Measurements from ENCODE around the gene PGM5. TPM values are rescaled to one million over a fixed set of nuclear protein-coding genes. Genes with fewer than 3 reads are reported as not detected.

PGM5 gene
- total RNA-seq, 1 experiment from 2014 or later, result not detected

DNA sequence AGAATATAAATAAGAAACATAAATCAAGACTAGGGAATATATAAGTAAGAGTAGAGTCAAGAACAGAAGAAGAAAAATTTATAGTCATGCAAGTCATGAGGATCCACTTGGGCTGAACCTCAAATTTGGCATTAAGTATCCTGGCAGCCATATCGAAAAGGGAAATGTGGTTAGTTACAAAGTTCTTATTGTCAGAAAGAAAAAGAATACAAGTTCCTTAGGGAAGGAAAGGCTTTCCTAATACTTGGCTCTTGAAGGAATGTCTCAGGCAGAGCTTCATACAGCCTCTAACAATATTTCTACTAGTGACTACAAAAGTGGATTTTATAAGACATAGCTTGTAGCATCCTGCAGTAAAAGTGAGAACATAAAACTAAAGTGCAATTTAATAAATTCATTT is 138.8 kb downstream of the PGM5 start:
- no peaks in the 10 kb centered on the region for H3K79me1 ChIP-seq (ENCODE audit: insufficient read depth, low read depth, low read length, poor library complexity, severe bottlenecking)
- H3K4me1 ChIP-seq (ENCODE audit: insufficient read depth, low read length), result no peaks in the 10 kb centered on the region
- H3K56ac ChIP-seq (ENCODE audit: insufficient read length, low read depth, low read length), result no peak overlapping the region
- no peak overlapping the region for H2BK20ac ChIP-seq (ENCODE audit: low read depth, low read length, poor library complexity, severe bottlenecking)
- TF ChIP-seq, protein P1, sequence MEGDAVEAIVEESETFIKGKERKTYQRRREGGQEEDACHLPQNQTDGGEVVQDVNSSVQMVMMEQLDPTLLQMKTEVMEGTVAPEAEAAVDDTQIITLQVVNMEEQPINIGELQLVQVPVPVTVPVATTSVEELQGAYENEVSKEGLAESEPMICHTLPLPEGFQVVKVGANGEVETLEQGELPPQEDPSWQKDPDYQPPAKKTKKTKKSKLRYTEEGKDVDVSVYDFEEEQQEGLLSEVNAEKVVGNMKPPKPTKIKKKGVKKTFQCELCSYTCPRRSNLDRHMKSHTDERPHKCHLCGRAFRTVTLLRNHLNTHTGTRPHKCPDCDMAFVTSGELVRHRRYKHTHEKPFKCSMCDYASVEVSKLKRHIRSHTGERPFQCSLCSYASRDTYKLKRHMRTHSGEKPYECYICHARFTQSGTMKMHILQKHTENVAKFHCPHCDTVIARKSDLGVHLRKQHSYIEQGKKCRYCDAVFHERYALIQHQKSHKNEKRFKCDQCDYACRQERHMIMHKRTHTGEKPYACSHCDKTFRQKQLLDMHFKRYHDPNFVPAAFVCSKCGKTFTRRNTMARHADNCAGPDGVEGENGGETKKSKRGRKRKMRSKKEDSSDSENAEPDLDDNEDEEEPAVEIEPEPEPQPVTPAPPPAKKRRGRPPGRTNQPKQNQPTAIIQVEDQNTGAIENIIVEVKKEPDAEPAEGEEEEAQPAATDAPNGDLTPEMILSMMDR (conservative IDR thresholded peaks at IDR 0.05), result no peak
- H4K91ac ChIP-seq (ENCODE audit: insufficient read length, low read depth, low read length), result no peak overlapping the region
- no peak overlapping the region for H4K5ac ChIP-seq (ENCODE audit: insufficient read length, low read depth, low read length)
- no peak overlapping the region for H3K4me3 Mint-ChIP-seq
- H2AK5ac ChIP-seq (ENCODE audit: insufficient read length, low read length), result no peak overlapping the region
- no peak overlapping the region for H2BK120ac ChIP-seq (ENCODE audit: low read depth, low read length, poor library complexity, severe bottlenecking)
- no peak overlapping the region for H4K8ac ChIP-seq (replicated peaks; ENCODE audit: insufficient read length, low read depth, low read length)
- H3K4me1 Mint-ChIP-seq, result no peaks in the 10 kb centered on the region
- H2BK15ac ChIP-seq (ENCODE audit: low read depth, low read length), result no peak overlapping the region
- H2BK12ac ChIP-seq (ENCODE audit: insufficient read length, low read depth, low read length), result no peak overlapping the region
- no peaks in the 10 kb centered on the region for H3K79me2 ChIP-seq (ENCODE audit: insufficient read depth, low read length)
- H3K9ac ChIP-seq (ENCODE audit: extremely low read depth, insufficient read length, low read length), result no peak overlapping the region
- H3K36me3 Mint-ChIP-seq (ENCODE audit: insufficient read depth in 1 of 3, low read depth in 3 of 3), result no peaks in the 10 kb centered on the region
- H3K27ac Mint-ChIP-seq, result no peak overlapping the region
- no peak overlapping the region for H3K18ac ChIP-seq (ENCODE audit: insufficient read length, low read depth, low read length)
- no peak overlapping the region for H3K27ac ChIP-seq (ENCODE audit: insufficient read length, low read depth, low read length)
- H3K4me2 ChIP-seq (ENCODE audit: insufficient read depth, insufficient read length, low read length), result no peak overlapping the region
- no peak overlapping the region for H3K4ac ChIP-seq (ENCODE audit: low read depth, low read length)
- H3K23ac ChIP-seq (ENCODE audit: insufficient read length, low read depth, low read length), result no peak overlapping the region
- peaks cover 100% of the 10 kb centered on the region for H3K27me3 Mint-ChIP-seq (ENCODE audit: low read depth)
- H3K9me3 Mint-ChIP-seq, result no peaks in the 10 kb centered on the region
- no peak overlapping the region for H2AFZ ChIP-seq (ENCODE audit: low read length)
- H3K9me3 ChIP-seq (ENCODE audit: control insufficient read depth, low read depth, low read length), result no peaks in the 10 kb centered on the region
- no peaks in the 10 kb centered on the region for H3K23me2 ChIP-seq (ENCODE audit: insufficient read length, low read depth, low read length, poor library complexity, severe bottlenecking)
- WGBS (ENCODE audit: extremely low coverage, insufficient read length, low lambda C conversion rate), result no CpG with 5 or more reads among the region's 1 CpG
- H3K14ac ChIP-seq (ENCODE audit: insufficient read depth, low read length), result no peak overlapping the region
- H2BK5ac ChIP-seq (ENCODE audit: insufficient read length, low read length), result no peak overlapping the region
- no peak overlapping the region for H3T11ph ChIP-seq (ENCODE audit: low read length)
- no peaks in the 10 kb centered on the region for H4K20me1 ChIP-seq (ENCODE audit: control insufficient read depth, insufficient read depth, insufficient read length)
- peaks cover under 1% of the 10 kb centered on the region; the same call in 1 of the 2 replicates for H3K27me3 ChIP-seq (ENCODE audit: insufficient read depth, low read length)
- no peak for DNase-seq
